SK-N-SH (cell line): ENCODE measurements around the gene KCTD15. TPM values are rescaled to one million over a fixed set of nuclear protein-coding genes. Genes with fewer than 3 reads are reported as not detected.

Source experiments
- CTCF ChIA-PET: fragments of 300-600, 350-600 bp; formaldehyde crosslinking; extraction: SDS; loops from one replicate; lab custom pipeline; 2021; lab: Yijun Ruan, JAX
- POLR2A ChIA-PET: fragments of 350-600 bp; sonication (Branson Sonifier 250); formaldehyde crosslinking; extraction: SDS; loops from one replicate; lab custom pipeline; 2020; ENCODE audit warnings: antibody characterized with exemption, inconsistent platforms; lab: Yijun Ruan, JAX
- DNase-seq: peaks from one replicate; pipeline ENCODE4 v3.0.0; 2012
- H2AFZ ChIP-seq: fragments of 200-600 bp; sonication (generic); 2 replicates; pipeline ENCODE4 v1.8.1; 2016; ENCODE audit warnings: antibody characterized with exemption, mild to moderate bottlenecking, low read depth
- H3F3A ChIP-seq: fragments of 200-600 bp; sonication (generic); replicated peaks from 2 replicates; pipeline ENCODE3; 2016; ENCODE audit warnings: antibody characterized with exemption, mild to moderate bottlenecking; ENCODE audit not compliant: insufficient read depth
- H3K27ac ChIP-seq, 2 experiments: fragments of 200-500 bp in 1 of 2; fragments of 200-600 bp in 1 of 2; sonication (Bioruptor generic) in 1 of 2; sonication (generic), shearing (Covaris generic) in 1 of 2; 2 replicates each; pipeline versions ENCODE4 v1.5.1 to v1.6.1; 2014 to 2016; ENCODE audit warnings: low read depth in 2 of 2, inconsistent platforms in 1 of 2, low read length in 1 of 2, mild to moderate bottlenecking in 1 of 2, mixed read lengths in 1 of 2
- H3K27me3 ChIP-seq: fragments of 200-600 bp; sonication (generic), shearing (Covaris generic); 2 replicates; pipeline ENCODE4 v1.6.1; 2016; ENCODE audit warnings: mixed run types; ENCODE audit not compliant: insufficient read depth
- H3K36me3 ChIP-seq, 2 experiments: fragments of 200-500 bp in 1 of 2; fragments of 200-600 bp in 1 of 2; sonication (Bioruptor generic) in 1 of 2; sonication (generic) in 1 of 2; replicated peaks in 1 of 2; 2 replicates each; pipeline versions ENCODE3 to v1.5.1; 2014 to 2016; ENCODE audit warnings: low read length in 1 of 2, mild to moderate bottlenecking in 1 of 2; ENCODE audit not compliant: insufficient read depth in 2 of 2, control insufficient read depth in 1 of 2
- H3K4me1 ChIP-seq, 2 experiments: fragments of 200-500 bp in 1 of 2; fragments of 200-600 bp in 1 of 2; sonication (Bioruptor generic) in 1 of 2; sonication (generic), shearing (Covaris generic) in 1 of 2; 2 replicates each; pipeline versions ENCODE4 v1.5.1 to v1.6.1; 2014 to 2016; ENCODE audit warnings: low read depth in 1 of 2, low read length in 1 of 2, mixed run types in 1 of 2; ENCODE audit not compliant: insufficient read depth in 2 of 2, control insufficient read depth in 1 of 2
- H3K4me2 ChIP-seq: fragments of 200-600 bp; sonication (generic), shearing (Covaris generic); 2 replicates; pipeline ENCODE4 v1.6.1; 2017; ENCODE audit warnings: mixed run types
- H3K4me3 ChIP-seq, 2 experiments: fragments of 200-500 bp in 1 of 2; fragments of 200-600 bp in 1 of 2; sonication (Bioruptor generic) in 1 of 2; sonication (generic), shearing (Covaris generic) in 1 of 2; 2 replicates each; pipeline versions ENCODE4 v1.5.1 to v1.8.1; 2014 to 2016; ENCODE audit warnings: low read depth in 2 of 2, inconsistent platforms in 1 of 2, low read length in 1 of 2, mild to moderate bottlenecking in 1 of 2, mixed read lengths in 1 of 2, moderate library complexity in 1 of 2
- H3K79me2 ChIP-seq: fragments of 200-600 bp; sonication (generic); 2 replicates; pipeline ENCODE4 v1.8.1; 2017; ENCODE audit warnings: mild to moderate bottlenecking; ENCODE audit not compliant: insufficient read depth
- H3K9ac ChIP-seq: fragments of 200-600 bp; sonication (generic); 2 replicates; pipeline ENCODE4 v1.6.1; 2017; ENCODE audit warnings: mixed run types
- H3K9me2 ChIP-seq: fragments of 200-600 bp; sonication (generic); 2 replicates; pipeline ENCODE4 v1.6.1; 2017; ENCODE audit warnings: mixed run types
- H3K9me3 ChIP-seq: fragments of 200-600 bp; sonication (generic); 2 replicates; pipeline ENCODE4 v1.6.1; 2017; ENCODE audit warnings: mixed run types, mild to moderate bottlenecking, moderate library complexity
- H4K20me1 ChIP-seq: fragments of 200-600 bp; sonication (generic); 2 replicates; pipeline ENCODE4 v1.6.1; 2017; ENCODE audit warnings: mild to moderate bottlenecking, mixed run types; ENCODE audit not compliant: insufficient read depth
- CHD2 ChIP-seq: fragments of 150-350 bp; IDR thresholded peaks from 2 replicates; pipeline ENCODE4 v1.6.1; 2018; ENCODE audit warnings: low read length; ENCODE audit not compliant: partially characterized antibody
- FOXJ3 ChIP-seq: sonication (generic); formaldehyde crosslinking; IDR thresholded peaks from 2 replicates; pipeline ENCODE4 v1.5.1; 2020; ENCODE audit warnings: mild to moderate bottlenecking, missing genetic modification reagents
- FOXM1 ChIP-seq: IDR thresholded peaks from 2 replicates; pipeline ENCODE4 v1.4.0; 2012; ENCODE audit warnings: low read depth, mild to moderate bottlenecking
- NRF1 ChIP-seq: IDR thresholded peaks from 2 replicates; pipeline ENCODE4 v1.6.1; 2012; ENCODE audit warnings: low read depth, mild to moderate bottlenecking, low read length
- RAD21 ChIP-seq: IDR thresholded peaks from 2 replicates; pipeline ENCODE4 v1.6.1; 2012; ENCODE audit warnings: mild to moderate bottlenecking, low read length
- RCOR1 ChIP-seq: fragments of 150-350 bp; IDR thresholded peaks from 2 replicates; pipeline ENCODE4 v1.6.1; 2017; ENCODE audit warnings: antibody characterized with exemption, low read length
- RFX5 ChIP-seq: IDR thresholded peaks from 2 replicates; pipeline ENCODE4 v1.6.1; 2012; ENCODE audit warnings: mild to moderate bottlenecking, improper control_type of control experiment, low read length
- SMC3 ChIP-seq: IDR thresholded peaks from 2 replicates; pipeline ENCODE4 v1.6.1; 2012; ENCODE audit warnings: low read depth, low read length, improper control_type of control experiment
- TEAD4 ChIP-seq: IDR thresholded peaks from 2 replicates; pipeline ENCODE4 v1.4.0; 2012; ENCODE audit warnings: mild to moderate bottlenecking, borderline replicate concordance; ENCODE audit not compliant: insufficient read depth
- USF1 ChIP-seq: IDR thresholded peaks from 2 replicates; pipeline ENCODE4 v1.4.0; 2012; ENCODE audit warnings: low read depth, borderline replicate concordance
- WGBS: methylation state at CpG from one replicate; pipeline ENCODE4 v1.1.6; 2017; ENCODE audit warnings: low lambda C conversion rate; 5-methylcytosine and 5-hydroxymethylcytosine counted together
- polyA plus RNA-seq, 3 experiments: library from polyadenylated mRNA; depleted of rRNA; stranded (reverse); fragments of >200 nt; gene quantifications; 2 replicates each; pipeline ENCODE4 v1.2.3, GENCODE V29; 2012
- TF ChIP-seq, protein P1 (sequence below): fragments of 150-350 bp; IDR thresholded peaks from 2 replicates; pipeline ENCODE4 v1.6.1; 2016; ENCODE audit warnings: mild to moderate bottlenecking, low read depth, low read length
- TF ChIP-seq, protein P2 (sequence below): fragments of 150-350 bp; IDR thresholded peaks from 2 replicates; pipeline ENCODE4 v1.6.1; 2017; ENCODE audit warnings: antibody characterized with exemption, low read length, low read depth, borderline replicate concordance

Gene KCTD15
- polyA plus RNA-seq, 1 of the 3 experiments (the other 2 are of a cell fraction), result 15.5 TPM

GRCh38 chr19:33781415-33781935 is 15.2 kb upstream of the KCTD15 start:
- Histone ChIP-seq H3K9ac (no peak overlapping the region), H3F3A (no peaks in the 10 kb centered on the region), H3K4me1 (peaks cover 0 to 7% of the 10 kb centered on the region in 2 experiments; a peak in 1 of 4 replicates), H2AFZ (no peak overlapping the region), H3K4me3 (no peak overlapping the region), H3K4me2 (no peak overlapping the region), H3K36me3 (no peaks in the 10 kb centered on the region), H3K27me3 (no peaks in the 10 kb centered on the region; the same call in 1 of the 2 replicates), H3K9me2 (no peaks in the 10 kb centered on the region), H3K27ac (no peak overlapping the region), H4K20me1 (no peaks in the 10 kb centered on the region), H3K9me3 (no peaks in the 10 kb centered on the region), H3K79me2 (no peaks in the 10 kb centered on the region)
- TF ChIP-seq USF1, result no peak
- TF ChIP-seq, protein P1, sequence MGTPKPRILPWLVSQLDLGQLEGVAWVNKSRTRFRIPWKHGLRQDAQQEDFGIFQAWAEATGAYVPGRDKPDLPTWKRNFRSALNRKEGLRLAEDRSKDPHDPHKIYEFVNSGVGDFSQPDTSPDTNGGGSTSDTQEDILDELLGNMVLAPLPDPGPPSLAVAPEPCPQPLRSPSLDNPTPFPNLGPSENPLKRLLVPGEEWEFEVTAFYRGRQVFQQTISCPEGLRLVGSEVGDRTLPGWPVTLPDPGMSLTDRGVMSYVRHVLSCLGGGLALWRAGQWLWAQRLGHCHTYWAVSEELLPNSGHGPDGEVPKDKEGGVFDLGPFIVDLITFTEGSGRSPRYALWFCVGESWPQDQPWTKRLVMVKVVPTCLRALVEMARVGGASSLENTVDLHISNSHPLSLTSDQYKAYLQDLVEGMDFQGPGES, result no peak
- no peak for TF ChIP-seq RAD21
- TF ChIP-seq RCOR1, result no peak
- TF ChIP-seq SMC3, result no peak
- no peak for TF ChIP-seq FOXJ3 (CRISPR knock-in tag)
- no peak for TF ChIP-seq FOXM1
- no peak for TF ChIP-seq RFX5
- TF ChIP-seq TEAD4, result no peak
- TF ChIP-seq, protein P2, sequence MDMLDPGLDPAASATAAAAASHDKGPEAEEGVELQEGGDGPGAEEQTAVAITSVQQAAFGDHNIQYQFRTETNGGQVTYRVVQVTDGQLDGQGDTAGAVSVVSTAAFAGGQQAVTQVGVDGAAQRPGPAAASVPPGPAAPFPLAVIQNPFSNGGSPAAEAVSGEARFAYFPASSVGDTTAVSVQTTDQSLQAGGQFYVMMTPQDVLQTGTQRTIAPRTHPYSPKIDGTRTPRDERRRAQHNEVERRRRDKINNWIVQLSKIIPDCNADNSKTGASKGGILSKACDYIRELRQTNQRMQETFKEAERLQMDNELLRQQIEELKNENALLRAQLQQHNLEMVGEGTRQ, result no peak
- TF ChIP-seq CHD2, result no peak
- CTCF ChIA-PET, result interaction anchor here (1.2 to 5.8 kb wide), 3 partner anchors 11 to 315 kb away, joined by 9 to 119 read pairs (median 37); partner anchors contain the start of gene KCTD15
- no peak for DNase-seq
- POLR2A ChIA-PET, result no interaction called here
- 84% methylated on average over 9 of the region's 15 CpGs for WGBS

GRCh38 chr19:33781996-33782395 is 14.7 kb upstream of the KCTD15 start:
- CTCF ChIA-PET, result interaction anchor here (2.5 to 3.0 kb wide), 2 partner anchors 314 to 363 kb away, joined by 9 to 37 read pairs; no protein-coding TSS in a partner anchor

More at GRCh38 chr19:33781996-33782395, 14.7 kb upstream of the KCTD15 start:
- DNase-seq, result no peak
- H3F3A ChIP-seq, result no peaks in the 10 kb centered on the region
- no peak overlapping the region for H3K4me3 ChIP-seq
- WGBS, result 42% methylated on average over 5 of the region's 5 CpGs
- no peaks in the 10 kb centered on the region for H3K9me2 ChIP-seq
- no peaks in the 10 kb centered on the region for H4K20me1 ChIP-seq
- no peaks in the 10 kb centered on the region for H3K36me3 ChIP-seq
- H3K9ac ChIP-seq, result no peak overlapping the region
- H2AFZ ChIP-seq, result no peak overlapping the region
- no peaks in the 10 kb centered on the region for H3K9me3 ChIP-seq
- no peak for TF ChIP-seq NRF1
- POLR2A ChIA-PET, result no interaction called here
- H3K27ac ChIP-seq, result no peak overlapping the region
- no peaks in the 10 kb centered on the region; the same call in 1 of the 2 replicates for H3K27me3 ChIP-seq
- H3K79me2 ChIP-seq, result no peaks in the 10 kb centered on the region
- H3K4me1 ChIP-seq, result peaks cover 0 to 7% of the 10 kb centered on the region in 2 experiments; a peak in 1 of 4 replicates
- no peak overlapping the region for H3K4me2 ChIP-seq
